Measurements from ENCODE around the gene TBPL2. TPM values are rescaled to one million over a fixed set of nuclear protein-coding genes. Genes with fewer than 3 reads are reported as not detected.

The TBPL2 gene
- total and polyA plus RNA-seq, 2 of the 13 experiments (the other 11 are each of a cell fraction or from before 2014, with no cell fraction given), result not detected

- ChIA-PET POLR2A (no interaction called here), CTCF (ENCODE audit: low intra/inter-chr PET ratio, low total read pairs) (no interaction called here)
- 3% methylated on average over 6 of the region's 6 CpGs for WGBS (ENCODE audit: low lambda C conversion rate)
- H3K4me3 ChIP-seq (replicated peaks in 1 of 3; ENCODE audit: insufficient read depth in 1 of 3, low read depth in 2 of 3, low read length in 3 of 3), result no peak overlapping the region
- no peak for ATAC-seq
- H3K9me3 ChIP-seq (ENCODE audit: low read length), result no peaks in the 10 kb centered on the region
- TF ChIP-seq ZNF326 (CRISPR knock-in tag; IDR thresholded peaks at IDR 0.05; ENCODE audit: borderline replicate concordance), result no peak
- TF ChIP-seq RCOR2 (CRISPR knock-in tag; IDR thresholded peaks at IDR 0.05), result no peak
- no peak for TF ChIP-seq MED13 (CRISPR knock-in tag; IDR thresholded peaks at IDR 0.05)
- TF ChIP-seq TCF12 (IDR thresholded peaks at IDR 0.05), result no peak
- TF ChIP-seq TCF12 (CRISPR knock-in tag; IDR thresholded peaks at IDR 0.05), result no peak
- H3K79me2 ChIP-seq (ENCODE audit: insufficient read depth, low read length), result no peaks in the 10 kb centered on the region
- H3K27ac ChIP-seq (ENCODE audit: extremely low read length, insufficient read depth, low read length), result no peak overlapping the region
- no peak overlapping the region for H2AFZ ChIP-seq (ENCODE audit: low read length)
- no peaks in the 10 kb centered on the region for H3K36me3 ChIP-seq (replicated peaks in 1 of 2; ENCODE audit: control insufficient read depth in 1 of 2, insufficient read depth in 2 of 2, low read length in 2 of 2)
- peaks cover 11% of the 10 kb centered on the region; the same call in 1 of the 2 replicates for H3K4me1 ChIP-seq (ENCODE audit: insufficient read depth, low read length)
- no peak for FAIRE-seq
- peaks cover 0 to 2% of the 10 kb centered on the region in 2 experiments; a peak in 1 of 5 replicates for H3K27me3 ChIP-seq (ENCODE audit: control insufficient read depth in 1 of 2, insufficient read depth in 2 of 2, low read length in 2 of 2)
- H3K4me2 ChIP-seq (ENCODE audit: low read depth, low read length), result no peak overlapping the region
- no peaks in the 10 kb centered on the region for H4K20me1 ChIP-seq (ENCODE audit: insufficient read depth, low read length)
- intact Hi-C loops (cut with micrococcal nuclease; ENCODE audit: unreplicated experiment) (no loop called here), in situ Hi-C loops (cut with HindIII; ENCODE audit: extremely low pct_ligation_motif_present, low pct_unique_long_range_greater_than_20kb) (no loop called here)
- DNase-seq (ENCODE audit: low spot score), result no peak
- H3K9ac ChIP-seq (ENCODE audit: insufficient read depth, low read depth, low read length), result no peak overlapping the region
- BruUV-seq (replicated peaks), result no TSS peak
These were observed 22.0 kb downstream of the TBPL2 start for GRCh38 chr14:55418411-55418810.

GRCh38 chr14:55417955-55418354 is 22.5 kb downstream of the TBPL2 start:
- no peaks in the 10 kb centered on the region for H3K9me3 ChIP-seq (ENCODE audit: low read length)
- in situ Hi-C loops (cut with HindIII; ENCODE audit: extremely low pct_ligation_motif_present, low pct_unique_long_range_greater_than_20kb), result no loop called here
- no peak overlapping the region for H3K27ac ChIP-seq (ENCODE audit: extremely low read length, insufficient read depth, low read length)
- intact Hi-C loops (cut with micrococcal nuclease; ENCODE audit: unreplicated experiment), result no loop called here
- peaks cover 11% of the 10 kb centered on the region; the same call in 1 of the 2 replicates for H3K4me1 ChIP-seq (ENCODE audit: insufficient read depth, low read length)
- H2AFZ ChIP-seq (ENCODE audit: low read length), result no peak overlapping the region
- CTCF ChIA-PET (ENCODE audit: low intra/inter-chr PET ratio, low total read pairs), result no interaction called here
- no peak for DNase-seq (ENCODE audit: low spot score)
- ATAC-seq, result no peak
- H4K20me1 ChIP-seq (ENCODE audit: insufficient read depth, low read length), result no peaks in the 10 kb centered on the region
- POLR2A ChIA-PET, result no interaction called here
- no peak for FAIRE-seq
- H3K4me2 ChIP-seq (ENCODE audit: low read depth, low read length), result no peak overlapping the region
- H3K27me3 ChIP-seq (ENCODE audit: control insufficient read depth in 1 of 2, insufficient read depth in 2 of 2, low read length in 2 of 2), result peaks cover 0 to 2% of the 10 kb centered on the region in 2 experiments; a peak in 1 of 5 replicates
- H3K36me3 ChIP-seq (replicated peaks in 1 of 2; ENCODE audit: control insufficient read depth in 1 of 2, insufficient read depth in 2 of 2, low read length in 2 of 2), result no peaks in the 10 kb centered on the region
- H3K9ac ChIP-seq (ENCODE audit: insufficient read depth, low read depth, low read length), result no peak overlapping the region
- BruUV-seq (replicated peaks), result no TSS peak
- H3K4me3 ChIP-seq (replicated peaks in 1 of 3; ENCODE audit: insufficient read depth in 1 of 3, low read depth in 2 of 3, low read length in 3 of 3), result no peak overlapping the region
- H3K79me2 ChIP-seq (ENCODE audit: insufficient read depth, low read length), result no peaks in the 10 kb centered on the region
- TF ChIP-seq WIZ (CRISPR knock-in tag; IDR thresholded peaks at IDR 0.05), result no peak
- TF ChIP-seq ZNF598 (CRISPR knock-in tag; IDR thresholded peaks at IDR 0.05; ENCODE audit: borderline replicate concordance), result no peak
- no peak for TF ChIP-seq KDM5B (CRISPR knock-in tag; IDR thresholded peaks at IDR 0.05; ENCODE audit: borderline replicate concordance)
- TF ChIP-seq ZNF816 (CRISPR knock-in tag; IDR thresholded peaks at IDR 0.05; ENCODE audit: borderline replicate concordance), result no peak
- no peak for TF ChIP-seq CREM (IDR thresholded peaks at IDR 0.05)
- TF ChIP-seq CREM (CRISPR knock-in tag; IDR thresholded peaks at IDR 0.05), result no peak
- no peak for TF ChIP-seq ZNF879 (CRISPR knock-in tag; IDR thresholded peaks at IDR 0.05)
- TF ChIP-seq RBM39 (IDR thresholded peaks at IDR 0.05; ENCODE audit: low read depth, low read length, poor library complexity, severe bottlenecking), result no peak
- no peak for TF ChIP-seq FIP1L1 (IDR thresholded peaks at IDR 0.05; ENCODE audit: borderline replicate concordance, insufficient read depth, low read depth, low read length)
- TF ChIP-seq SRSF1 (optimal IDR thresholded peaks at IDR 0.05; ENCODE audit: low read depth, low read length), result no peak
- TF ChIP-seq HMG20B (CRISPR knock-in tag; conservative IDR thresholded peaks at IDR 0.05), result no peak
- TF ChIP-seq SIX1 (CRISPR knock-in tag; IDR thresholded peaks at IDR 0.05; ENCODE audit: borderline replicate concordance), result no peak
- TF ChIP-seq SP4 (CRISPR knock-in tag; IDR thresholded peaks at IDR 0.05), result no peak
- TF ChIP-seq GABPA (IDR thresholded peaks at IDR 0.05; ENCODE audit: low read depth, low read length), result no peak
- TF ChIP-seq GABPA (CRISPR knock-in tag; IDR thresholded peaks at IDR 0.05; ENCODE audit: low read depth), result no peak
- no peak for TF ChIP-seq MED13 (CRISPR knock-in tag; IDR thresholded peaks at IDR 0.05)
- TF ChIP-seq DMTF1 (CRISPR knock-in tag; IDR thresholded peaks at IDR 0.05), result no peak

Data from HepG2 (cell line).